NCI-H460 (cell line): ENCODE data around the gene MLN. TPM values are rescaled to one million over a fixed set of nuclear protein-coding genes. Genes with fewer than 3 reads are reported as not detected.
"Not testable (repeated sequence)": the region's sequence is repeated elsewhere in the genome, so short reads cannot be mapped to it uniquely, and the experiment has no call there.

Experiments used
- DNase-seq: peaks from one replicate; pipeline ENCODE4 v3.0.0-alpha.2; 2016; ENCODE audit warnings: low read depth; ENCODE audit errors: extremely low read depth
- total RNA-seq: library from RNA; depleted of rRNA; stranded (reverse); fragments of >200 nt; shearing (Covaris generic); gene quantifications from 2 replicates; pipeline ENCODE4 v1.2.3, GENCODE V29; 2014

Gene MLN
- total RNA-seq, 1 experiment from 2014 or later = not detected

DNA sequence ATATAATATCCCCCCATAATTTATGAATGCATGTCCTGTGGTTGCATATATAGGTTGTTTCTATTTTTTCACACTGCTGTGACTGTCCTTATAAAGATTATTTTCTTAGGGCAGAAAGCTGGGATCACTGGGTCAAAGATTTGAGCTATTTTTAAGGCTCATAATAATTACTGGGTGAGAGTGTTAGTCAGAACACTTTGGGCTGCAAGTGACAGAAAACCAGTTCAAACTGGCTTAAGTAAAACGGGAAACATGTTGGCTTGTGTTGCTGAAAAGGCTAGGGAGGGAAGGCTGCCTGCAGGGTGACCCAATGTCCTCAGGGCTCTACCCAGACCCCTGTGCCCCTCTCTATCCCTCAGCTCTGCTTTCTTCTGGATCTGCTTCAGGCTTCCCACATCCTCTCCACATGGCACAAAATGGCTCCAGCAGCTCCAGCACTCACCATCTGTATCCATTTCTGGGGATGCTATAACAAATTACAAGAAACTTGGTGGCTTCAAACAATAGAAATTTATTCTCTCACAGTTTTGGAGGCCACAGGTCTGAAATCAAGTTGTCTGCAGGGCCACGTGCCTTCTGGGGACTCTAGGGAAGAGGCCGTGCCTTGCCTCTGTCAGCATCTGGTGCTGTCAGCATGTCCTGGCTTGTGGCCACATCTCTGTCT lies 33.1 kb upstream of the MLN start:
- DNase-seq = no peak

DNA sequence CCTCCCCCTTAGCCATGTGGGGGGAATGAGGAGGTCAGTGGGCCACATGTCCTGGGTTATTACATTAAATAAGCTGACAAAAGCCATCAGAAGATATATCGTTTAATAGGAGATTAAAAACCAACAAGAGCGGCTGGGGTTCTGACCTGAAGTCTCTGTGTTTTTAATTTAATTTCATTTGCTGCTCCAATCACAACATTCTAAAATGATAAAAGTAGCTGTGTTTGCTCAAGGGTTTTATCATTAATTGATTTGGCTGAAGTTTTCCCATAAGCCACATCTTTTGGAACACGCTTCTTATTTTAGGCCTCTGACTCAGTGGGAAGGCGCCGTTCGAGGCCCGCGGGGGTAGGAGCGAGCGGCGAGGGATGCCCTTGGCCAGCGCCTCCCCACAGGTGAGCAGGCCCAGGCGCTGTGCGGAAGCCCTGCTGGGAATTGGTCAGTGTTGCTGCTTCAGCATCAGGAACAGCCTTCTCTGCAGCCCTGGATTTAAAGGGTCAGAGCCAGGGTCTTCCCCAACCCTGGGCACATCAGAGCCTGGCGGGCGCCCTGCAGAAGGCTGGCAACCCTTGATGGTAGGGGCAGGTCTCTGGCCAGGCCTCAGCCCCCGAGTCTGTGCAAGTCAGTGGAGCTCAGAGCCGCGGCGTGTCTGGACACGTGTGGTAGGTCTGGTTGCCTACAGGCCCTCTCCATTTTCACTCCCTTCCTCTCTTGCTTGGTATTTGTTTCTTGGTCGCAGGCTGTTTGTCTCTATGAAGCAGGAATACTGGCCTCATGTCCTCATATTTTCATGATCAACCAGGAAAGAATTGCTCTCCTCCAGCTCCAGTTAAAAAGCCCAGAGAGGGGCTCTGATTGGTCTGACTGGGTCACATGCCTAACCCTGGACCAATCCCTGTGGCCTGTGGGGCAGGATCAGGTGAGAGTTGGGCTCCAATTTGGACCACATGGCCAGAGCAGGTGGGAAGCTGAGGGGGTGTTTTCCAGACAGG lies 30.9 kb upstream of the MLN start:
- DNase-seq = no peak

DNA sequence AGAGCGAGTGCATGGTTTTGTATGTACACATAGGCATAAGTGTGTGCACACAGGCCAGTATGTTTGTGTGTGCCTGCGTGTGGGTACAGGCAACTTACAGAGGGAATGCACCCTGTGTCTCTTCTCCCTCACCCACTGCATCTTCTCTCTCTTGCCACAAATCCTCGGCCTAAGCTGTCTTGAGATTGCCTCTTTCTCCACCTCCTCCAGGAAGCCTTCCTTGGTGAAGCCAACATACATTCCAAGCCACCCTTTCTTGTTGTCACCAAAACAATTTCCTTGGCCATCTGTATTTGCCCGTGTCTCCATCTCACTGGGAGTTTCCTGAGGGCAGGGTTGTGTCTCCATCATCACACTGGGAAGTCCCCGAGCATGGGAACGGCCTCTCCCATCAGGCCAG lies 29.8 kb upstream of the MLN start:
- DNase-seq = no peak

DNA sequence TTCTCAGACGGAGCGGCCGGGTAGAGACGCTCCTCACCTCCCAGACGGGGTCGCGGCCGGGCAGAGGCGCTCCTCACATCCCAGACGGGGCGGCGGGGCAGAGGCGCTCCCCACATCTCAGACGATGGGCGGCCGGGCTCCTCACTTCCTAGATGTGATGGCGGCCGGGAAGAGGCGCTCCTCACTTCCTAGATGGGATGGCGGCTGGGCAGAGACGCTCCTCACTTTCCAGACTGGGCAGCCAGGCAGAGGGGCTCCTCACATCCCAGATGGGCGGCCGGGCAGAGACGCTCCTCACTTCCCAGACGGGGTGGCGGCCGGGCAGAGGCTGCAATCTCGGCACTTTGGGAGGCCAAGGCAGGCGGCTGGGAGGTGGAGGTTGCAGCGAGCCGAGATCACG lies 29.0 kb upstream of the MLN start:
- DNase-seq = not testable (repeated sequence)

DNA sequence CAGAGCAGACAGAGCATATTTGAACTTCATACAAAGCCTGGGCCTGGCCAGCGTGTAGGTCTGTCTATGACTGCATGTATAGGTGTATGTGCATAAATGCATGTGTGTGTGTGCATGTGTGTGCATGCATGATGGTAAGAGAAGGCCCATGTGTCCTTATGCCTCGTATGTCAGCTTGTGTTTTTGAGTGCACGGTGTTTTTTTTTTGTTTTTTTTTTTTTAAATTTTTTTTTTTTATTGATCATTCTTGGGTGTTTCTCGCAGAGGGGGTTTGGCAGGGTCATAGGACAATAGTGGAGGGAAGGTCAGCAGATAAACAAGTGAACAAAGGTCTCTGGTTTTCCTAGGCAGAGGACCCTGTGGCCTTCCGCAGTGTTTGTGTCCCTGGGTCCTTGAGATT lies 27.9 kb upstream of the MLN start:
- DNase-seq = not testable (repeated sequence)

DNA sequence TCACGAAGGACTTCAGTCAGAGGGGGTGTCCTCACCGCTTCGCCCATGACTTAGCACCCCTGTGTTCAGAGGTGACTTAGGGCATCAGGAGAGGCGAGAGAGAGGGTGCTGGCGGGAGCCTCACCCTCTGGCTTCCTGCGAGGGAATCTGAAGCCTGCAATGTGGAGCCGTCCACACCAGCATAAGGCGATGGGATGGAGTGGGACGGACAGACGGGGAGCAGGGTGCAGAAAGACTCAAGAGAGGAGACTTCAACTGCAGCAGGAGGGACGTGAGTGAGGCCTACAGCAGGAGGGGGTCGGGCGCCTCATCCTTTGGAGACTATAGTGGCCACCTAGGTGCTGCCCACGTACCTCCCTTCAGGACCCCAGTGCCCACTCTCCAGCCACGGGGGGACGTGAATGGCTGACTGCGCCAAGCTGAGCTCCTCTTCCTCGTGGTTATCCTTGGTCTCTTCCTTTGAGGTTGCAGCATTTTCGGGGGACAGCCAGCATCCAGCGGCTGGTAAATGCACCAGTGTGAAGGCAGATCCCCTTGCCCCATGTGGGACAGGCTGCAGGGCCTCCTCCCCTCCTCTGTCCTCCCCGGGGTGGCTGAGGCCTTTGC lies 26.9 kb upstream of the MLN start:
- DNase-seq = no peak

DNA sequence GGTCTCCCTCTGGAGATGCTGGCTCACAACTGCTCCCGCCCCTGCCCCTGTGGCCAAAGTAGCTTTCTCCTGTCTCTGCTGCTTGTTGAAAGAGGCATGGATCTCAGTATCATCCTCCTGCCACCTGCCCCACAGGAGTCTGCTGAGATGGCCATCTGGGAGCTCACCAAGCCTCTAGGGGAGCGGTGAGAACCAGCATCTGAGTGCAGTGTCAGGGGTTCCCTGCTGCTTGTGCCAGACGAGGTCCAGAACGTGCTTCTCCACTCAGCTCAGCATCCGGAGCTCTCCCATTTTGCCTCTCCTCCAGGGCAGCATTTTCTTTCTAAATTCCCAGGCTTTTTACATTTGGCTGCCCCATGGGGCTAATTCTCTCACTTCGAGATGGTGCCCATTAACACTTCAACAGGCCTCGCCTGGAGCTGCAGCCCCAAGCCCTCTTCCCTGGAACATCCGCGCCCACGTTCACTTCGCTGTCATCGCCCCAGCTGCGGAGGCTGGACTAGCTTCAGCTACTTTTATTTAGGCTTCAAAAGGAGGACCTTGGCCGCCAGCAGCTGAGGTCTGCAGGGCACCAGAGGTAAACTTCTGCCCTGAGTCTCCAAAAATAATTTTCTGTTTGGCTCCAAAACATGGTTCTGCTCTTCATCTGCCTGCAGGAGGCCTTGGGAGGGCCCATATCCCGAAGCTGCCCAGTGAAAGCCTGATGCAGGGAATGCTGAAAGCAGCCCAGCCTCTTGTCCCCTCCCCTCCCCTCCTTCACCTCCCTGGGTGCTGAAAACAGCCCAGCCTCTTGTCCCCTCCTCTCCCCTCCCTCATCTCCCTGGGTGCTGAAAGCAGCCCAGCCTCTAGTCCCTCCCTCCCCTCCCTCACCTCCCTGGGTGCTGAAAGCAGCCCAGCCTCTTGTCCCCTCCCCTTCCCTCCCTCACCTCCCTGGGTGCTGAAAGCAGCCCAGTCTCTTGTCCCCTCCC lies 25.2 kb upstream of the MLN start:
- no peak for DNase-seq

DNA sequence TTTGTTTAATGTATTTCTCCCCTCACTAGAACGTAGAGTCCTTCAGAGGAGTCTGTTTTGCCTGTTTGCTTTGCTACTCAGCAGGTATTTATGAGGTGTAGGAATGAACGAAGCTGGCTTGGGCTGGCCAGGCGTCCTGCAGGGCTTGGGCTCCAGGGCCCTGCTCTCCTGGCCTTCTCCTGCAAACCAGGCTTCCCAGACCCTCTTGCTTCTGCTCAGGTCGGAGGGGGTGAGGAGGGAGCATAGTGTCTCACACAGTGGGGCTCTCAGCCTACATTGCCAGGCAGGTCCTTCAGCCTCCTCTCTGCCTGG lies 24.6 kb upstream of the MLN start:
- no peak for DNase-seq

DNA sequence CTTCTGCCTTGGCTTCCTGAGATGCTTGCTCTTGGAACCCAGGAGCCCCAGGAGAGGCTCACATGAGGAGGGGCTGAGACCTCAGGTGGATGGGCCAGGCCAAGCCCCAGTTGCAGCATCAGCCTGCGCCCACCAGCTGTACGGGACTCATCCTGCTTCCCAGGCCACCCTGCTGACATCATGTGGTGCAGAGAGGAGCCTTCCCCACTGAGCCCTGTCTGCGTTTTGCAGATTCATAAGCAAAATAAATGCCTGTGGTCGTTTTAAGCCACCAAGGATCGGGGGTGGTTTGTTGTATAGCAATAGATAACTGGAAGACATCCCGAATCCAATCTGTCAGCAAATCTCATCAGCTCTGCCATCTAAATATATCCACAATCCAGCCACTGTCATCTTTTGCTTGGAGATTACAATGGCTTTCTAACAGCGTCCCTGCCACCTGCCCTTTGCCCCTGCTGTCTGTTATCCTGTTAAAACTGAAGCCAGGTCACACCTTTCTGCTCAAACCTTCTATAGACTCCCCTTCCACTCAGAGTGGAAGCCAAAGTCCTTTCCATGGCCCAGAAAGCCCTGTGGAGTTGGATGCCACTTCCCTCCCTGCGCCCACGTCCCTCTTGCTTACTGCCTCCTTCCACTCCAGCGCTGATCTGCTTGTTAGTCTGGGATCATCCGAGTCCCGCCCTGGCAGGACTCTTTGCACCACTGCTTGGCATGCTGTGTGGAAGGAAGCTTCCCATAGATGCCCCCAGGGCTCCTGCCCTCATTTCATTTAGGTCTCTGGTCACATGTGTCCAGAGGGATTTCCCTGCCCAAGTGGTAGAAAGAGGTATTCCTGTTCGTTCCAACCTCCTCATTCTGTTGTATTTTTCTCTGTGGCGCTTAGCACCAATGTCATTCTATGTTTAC lies 24.0 kb upstream of the MLN start:
- no peak for DNase-seq

DNA sequence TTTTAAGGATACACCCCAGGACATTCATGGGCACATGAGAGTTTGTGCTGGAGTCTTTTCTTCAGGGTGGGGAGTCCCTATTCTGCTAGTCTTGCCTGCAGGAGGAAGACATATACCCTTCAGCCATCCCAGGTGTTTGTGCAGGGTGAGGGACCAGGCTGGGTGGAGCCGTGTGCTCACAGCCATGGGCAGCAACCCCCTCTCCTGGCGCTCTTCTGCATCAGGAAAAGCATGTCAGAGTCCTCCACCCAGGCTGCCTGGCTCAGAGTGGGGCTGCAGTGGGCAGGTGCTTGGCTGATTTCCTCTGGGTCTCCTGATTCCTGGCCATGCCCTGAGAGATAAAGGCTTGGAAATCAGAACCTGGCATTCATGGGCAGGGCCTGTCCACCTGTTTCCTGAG lies 22.7 kb upstream of the MLN start:
- DNase-seq = no peak

DNA sequence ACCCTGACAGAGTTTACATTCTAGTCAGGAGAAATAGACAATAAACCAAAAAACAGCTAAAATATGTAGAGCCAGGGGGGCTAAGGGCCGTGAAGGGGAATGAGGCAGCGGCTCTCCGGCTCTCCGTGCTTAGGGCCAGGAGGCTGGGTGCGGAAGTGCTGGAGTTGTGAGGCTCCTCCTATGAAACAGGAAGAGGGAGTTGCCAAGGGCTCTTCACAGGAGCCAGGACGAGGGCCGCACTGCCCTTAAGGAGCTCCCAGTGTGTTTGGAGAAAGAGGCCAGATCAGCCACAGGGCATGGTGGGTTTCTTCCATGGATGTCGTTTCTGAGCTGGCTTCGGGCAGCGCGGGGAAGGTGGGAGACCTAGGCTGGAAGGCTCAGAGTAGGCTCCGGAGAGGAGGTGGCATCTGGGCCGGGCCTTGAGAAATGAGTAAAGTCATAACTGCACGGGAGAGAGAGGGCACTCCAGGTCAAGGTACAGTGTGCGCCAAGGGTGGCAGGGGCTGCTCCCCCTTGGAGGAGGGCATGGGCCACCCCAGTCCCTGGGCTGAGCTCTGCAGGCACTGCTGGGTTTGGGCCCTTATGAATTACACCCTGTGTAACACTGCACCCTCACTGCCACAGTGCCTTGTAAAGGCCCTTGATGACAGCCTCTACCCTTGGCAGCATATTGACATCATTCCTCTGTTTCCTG lies 20.8 kb upstream of the MLN start:
- DNase-seq = peak; percentile 54

DNA sequence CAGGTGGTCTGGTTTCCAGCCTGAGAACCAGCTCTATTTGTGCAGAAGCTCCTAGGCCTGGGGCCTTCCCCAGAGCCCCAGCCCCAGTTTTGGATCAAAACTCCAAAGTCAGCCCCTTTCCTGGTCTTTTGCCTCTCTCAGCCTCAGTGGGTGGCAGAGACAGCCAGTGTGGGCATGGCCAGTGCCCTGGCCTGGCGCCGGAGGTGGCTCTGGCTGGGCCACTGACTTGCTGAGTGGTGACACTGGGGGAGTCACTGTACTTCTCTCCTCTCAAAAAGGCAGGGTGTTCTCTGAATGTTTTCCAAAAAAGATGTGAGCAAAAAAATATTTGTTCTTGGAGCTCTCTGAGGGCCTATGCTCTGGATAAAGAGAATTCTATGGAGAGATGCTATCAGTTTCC lies 20.0 kb upstream of the MLN start:
- DNase-seq = no peak

DNA sequence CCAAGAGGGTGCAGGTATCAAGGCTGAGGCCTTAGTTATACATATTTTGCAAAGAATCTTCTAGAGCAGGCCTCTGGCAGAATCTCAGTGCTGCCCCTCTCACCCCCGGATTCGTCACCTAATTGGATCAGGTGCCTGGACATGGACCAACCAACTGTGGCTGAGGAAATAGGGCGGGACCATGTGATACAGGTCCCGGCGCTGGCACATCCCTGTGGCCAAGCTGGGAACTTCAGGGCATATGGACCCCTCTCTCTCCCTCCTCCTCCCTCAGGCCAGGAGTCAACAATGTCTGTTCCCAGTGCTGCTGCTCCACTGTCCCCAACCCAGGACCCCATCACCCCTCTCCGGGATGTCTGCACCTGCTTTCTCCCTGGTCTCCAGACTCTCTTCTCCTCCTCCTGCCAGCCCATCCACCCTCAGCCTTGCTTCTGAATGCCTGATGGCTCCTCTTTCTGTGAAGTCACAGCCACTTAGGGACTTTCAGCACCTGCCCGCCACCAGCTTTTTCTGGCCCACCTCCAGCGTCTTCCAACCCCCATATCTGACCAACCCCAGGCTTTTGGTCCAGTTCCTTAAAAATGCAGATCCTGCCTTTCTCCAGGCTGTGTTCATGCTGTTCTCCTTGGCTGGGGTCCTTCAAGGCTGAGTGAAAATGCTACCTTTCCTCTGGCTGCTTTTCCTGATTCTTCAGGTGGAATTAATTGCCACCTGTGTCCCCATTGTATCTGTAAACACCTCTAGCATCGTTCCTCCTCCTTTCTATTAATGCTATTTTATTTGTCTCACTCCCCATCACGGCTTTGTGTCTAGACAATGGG lies 19.0 kb upstream of the MLN start:
- peak; percentile 22 for DNase-seq

DNA sequence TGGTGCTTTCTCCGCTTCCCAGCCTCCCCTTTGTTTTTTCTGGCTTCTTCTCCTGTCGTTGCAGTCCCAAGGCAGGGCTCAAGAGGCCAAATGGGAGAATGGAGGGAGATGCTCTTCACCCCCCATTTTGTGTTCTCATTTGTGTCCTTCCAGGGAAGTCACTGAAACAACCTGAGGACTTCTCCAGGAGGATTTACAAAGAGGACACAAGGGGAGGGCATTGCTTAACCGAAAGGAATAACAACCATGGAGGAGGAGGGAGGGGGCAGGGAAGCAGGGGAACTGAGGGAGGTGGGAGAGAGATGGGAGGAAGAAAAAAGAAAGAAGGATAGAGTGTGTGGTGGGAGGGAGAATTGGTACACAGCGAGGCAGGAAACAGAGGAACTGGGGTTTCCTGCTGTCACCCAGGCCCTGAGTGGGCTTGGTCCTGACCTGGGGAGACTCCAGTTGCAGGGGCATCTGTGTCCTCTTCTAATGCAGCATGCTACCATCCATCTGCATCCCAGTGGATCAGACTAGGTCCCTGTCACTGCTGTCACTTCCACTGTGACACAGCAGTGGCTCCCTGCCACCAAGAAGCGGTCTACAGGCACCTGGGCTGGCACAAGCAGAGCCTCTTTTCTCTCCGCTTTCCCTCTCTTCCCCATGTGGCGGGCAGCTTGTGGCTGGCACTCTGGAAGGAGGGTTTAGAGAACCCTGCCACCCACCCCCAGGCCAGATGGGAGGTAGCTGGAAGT lies 17.1 kb upstream of the MLN start:
- no peak for DNase-seq

DNA sequence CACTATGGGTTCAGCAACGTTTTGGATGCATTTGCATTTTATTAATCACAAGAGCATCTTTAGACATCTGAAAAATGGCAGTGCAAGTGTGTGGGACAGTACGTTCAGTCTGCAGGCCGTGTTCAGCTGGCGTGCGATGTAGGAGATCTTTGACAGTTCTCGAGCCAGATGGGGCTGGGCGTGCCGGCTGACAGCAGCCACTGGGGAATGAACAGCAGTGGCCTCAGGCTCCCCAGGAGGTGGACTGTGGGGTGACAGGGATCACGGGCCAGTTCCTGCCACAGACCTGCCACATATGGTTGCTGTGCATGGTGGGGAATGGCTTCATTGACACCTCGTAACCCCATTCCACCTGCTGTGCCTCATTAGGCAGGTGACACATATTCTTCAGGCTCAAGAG lies 16.4 kb upstream of the MLN start:
- DNase-seq = no peak

DNA sequence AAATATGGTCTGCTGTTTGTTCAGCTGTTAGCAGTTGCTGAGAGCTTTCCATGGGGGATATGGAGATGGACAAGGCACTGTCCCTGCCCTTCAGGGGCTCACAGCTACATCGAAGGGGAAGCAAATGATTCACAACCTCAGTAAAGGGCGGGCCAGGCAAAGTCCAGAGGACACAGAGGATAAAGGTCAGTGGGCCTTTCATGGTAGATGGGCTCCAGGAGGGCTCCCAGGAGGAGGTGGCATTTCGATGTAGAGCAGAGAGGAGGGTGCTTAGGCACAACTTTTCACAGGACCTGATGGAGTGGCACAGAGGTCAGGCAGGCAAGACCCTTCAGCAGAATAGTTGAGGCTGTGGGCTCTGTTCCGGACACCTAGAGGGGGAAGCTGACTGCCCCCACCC lies 15.2 kb upstream of the MLN start:
- no peak for DNase-seq

DNA sequence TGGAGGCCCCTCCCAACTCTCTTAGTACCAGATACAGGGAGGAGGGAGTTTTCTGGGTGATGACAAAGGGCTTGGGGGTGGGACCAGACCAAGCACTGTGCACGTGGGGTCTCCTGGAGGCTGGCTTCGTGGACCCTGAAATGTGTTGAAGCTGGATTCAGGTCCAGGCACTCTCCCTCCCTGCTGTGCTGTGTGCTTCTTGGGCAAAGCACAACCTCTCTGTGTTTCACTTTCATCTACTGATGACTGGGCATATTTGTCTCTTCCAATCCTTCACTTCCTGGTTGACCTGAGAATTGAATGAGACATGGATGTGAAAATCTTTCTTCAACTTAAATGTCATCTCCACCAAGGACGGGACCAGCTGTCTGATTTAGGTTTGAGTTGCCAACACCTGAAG lies 14.5 kb upstream of the MLN start:
- no peak for DNase-seq
